ENCODE measurements around the gene FBXL3. TPM values are rescaled to one million over a fixed set of nuclear protein-coding genes. Genes with fewer than 3 reads are reported as not detected.
A peak's percentile ranks its signal among the peaks of the same experiment; 100 is the strongest.

FBXL3 gene
- total RNA-seq, 1 donor from 2014 or later: 57.7 TPM

DNA sequence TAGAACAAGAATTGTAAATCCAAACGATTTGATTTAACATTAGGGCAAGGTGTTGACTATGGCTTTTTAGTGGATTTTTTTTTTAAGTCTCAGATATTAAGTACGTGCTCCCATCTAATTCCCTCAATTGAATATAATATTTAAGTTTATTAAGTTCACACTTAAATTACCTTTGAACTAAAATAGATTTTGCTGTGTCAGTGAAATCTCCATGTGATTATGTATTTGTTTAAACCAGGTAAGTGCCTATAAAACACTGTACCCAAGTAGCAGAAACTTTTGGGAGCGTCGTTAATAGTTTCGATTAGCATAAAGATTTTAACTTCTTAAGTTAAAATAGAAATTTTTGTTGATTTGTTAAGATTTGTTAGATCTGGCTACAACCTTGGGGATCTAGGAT lies 33.5 kb downstream of the FBXL3 start:
- intact Hi-C loops (cut with DNase I): no loop called here

GRCh38 chr13:76993021-76993420 lies 33.9 kb downstream of the FBXL3 start:
- DNase-seq: no peak
- H3K27ac ChIP-seq: peak overlapping the region; percentile 98
- intact Hi-C loops (cut with DNase I): no loop called here

More for the DNA sequence above, 33.5 kb downstream of the FBXL3 start:
- Histone ChIP-seq H3K27me3 (ENCODE audit: low read depth) (no peaks in the 10 kb centered on the region), H3K36me3 (peaks cover 21% of the 10 kb centered on the region), H3K4me3 (peak overlapping the region; percentile 87), H3K27ac (no peak overlapping the region), H3K4me1 (peaks cover 16% of the 10 kb centered on the region), H3K9me3 (no peaks in the 10 kb centered on the region)
- TF ChIP-seq CTCF (IDR thresholded peaks at IDR 0.05): no peak
- DNase-seq (no peak), ATAC-seq (no peak)

GRCh38 chr13:76992548-76993001 lies 34.4 kb downstream of the FBXL3 start:
- H3K27ac ChIP-seq: peak overlapping the region; percentile 98
- no peak for TF ChIP-seq CTCF (IDR thresholded peaks at IDR 0.05)
- no peak for DNase-seq
- peaks cover 15% of the 10 kb centered on the region for H3K36me3 ChIP-seq
- intact Hi-C loops (cut with DNase I): no loop called here
- peak; percentile 1 to 26 for ATAC-seq
- no peaks in the 10 kb centered on the region for H3K9me3 ChIP-seq
- H3K4me1 ChIP-seq: peaks cover 16% of the 10 kb centered on the region
- H3K27me3 ChIP-seq (ENCODE audit: low read depth): no peaks in the 10 kb centered on the region
- peak overlapping the region; percentile 87 for H3K4me3 ChIP-seq

More at GRCh38 chr13:76993021-76993420, 33.9 kb downstream of the FBXL3 start:
- Histone ChIP-seq H3K4me1 (peaks cover 16% of the 10 kb centered on the region), H3K9me3 (no peaks in the 10 kb centered on the region), H3K27me3 (ENCODE audit: low read depth) (no peaks in the 10 kb centered on the region), H3K36me3 (peaks cover 16% of the 10 kb centered on the region), H3K4me3 (peak overlapping the region; percentile 87)
- no peak for TF ChIP-seq CTCF (IDR thresholded peaks at IDR 0.05)
- ATAC-seq: no peak

- no peak for TF ChIP-seq CTCF (IDR thresholded peaks at IDR 0.05)
- H3K36me3 ChIP-seq: peaks cover 12% of the 10 kb centered on the region
- peak; percentile 99 for ATAC-seq
- peak; percentile 97 for DNase-seq
- peak within 1 kb of the TSS; percentile 87 for H3K4me3 ChIP-seq
- no peaks in the 10 kb centered on the region for H3K27me3 ChIP-seq (ENCODE audit: low read depth)
- intact Hi-C loops (cut with DNase I): no loop called here
- no peaks in the 10 kb centered on the region for H3K9me3 ChIP-seq
- H3K27ac ChIP-seq: peak within 1 kb of the TSS; percentile 98
- peaks cover 16% of the 10 kb centered on the region for H3K4me1 ChIP-seq
Observed at GRCh38 chr13:76991796-76992547, 35.0 kb downstream of the FBXL3 start, which contains the start of gene CLN5. CLN5 (plus strand) TSS chr13:76992081; CDS start chr13:76992099, 18 bp downstream.

- Histone ChIP-seq H3K4me1 (peaks cover 16% of the 10 kb centered on the region), H3K4me3 (peak overlapping the region; percentile 87), H3K27me3 (ENCODE audit: low read depth) (no peaks in the 10 kb centered on the region), H3K36me3 (peaks cover 6% of the 10 kb centered on the region), H3K27ac (peak overlapping the region; percentile 98), H3K9me3 (no peaks in the 10 kb centered on the region)
- peak; percentile 60 for DNase-seq
- ATAC-seq: peak; percentile 48 to 67
- TF ChIP-seq CTCF (IDR thresholded peaks at IDR 0.05): no peak
- intact Hi-C loops (cut with DNase I): no loop called here
Observed at GRCh38 chr13:76991432-76991795, 35.5 kb downstream of the FBXL3 start.
